ENCODE results near the gene DIAPH3.
"Not testable (repeated sequence)": the region's sequence is repeated elsewhere in the genome, so short reads cannot be mapped to it uniquely, and the experiment has no call there.

DIAPH3 gene, protein sequence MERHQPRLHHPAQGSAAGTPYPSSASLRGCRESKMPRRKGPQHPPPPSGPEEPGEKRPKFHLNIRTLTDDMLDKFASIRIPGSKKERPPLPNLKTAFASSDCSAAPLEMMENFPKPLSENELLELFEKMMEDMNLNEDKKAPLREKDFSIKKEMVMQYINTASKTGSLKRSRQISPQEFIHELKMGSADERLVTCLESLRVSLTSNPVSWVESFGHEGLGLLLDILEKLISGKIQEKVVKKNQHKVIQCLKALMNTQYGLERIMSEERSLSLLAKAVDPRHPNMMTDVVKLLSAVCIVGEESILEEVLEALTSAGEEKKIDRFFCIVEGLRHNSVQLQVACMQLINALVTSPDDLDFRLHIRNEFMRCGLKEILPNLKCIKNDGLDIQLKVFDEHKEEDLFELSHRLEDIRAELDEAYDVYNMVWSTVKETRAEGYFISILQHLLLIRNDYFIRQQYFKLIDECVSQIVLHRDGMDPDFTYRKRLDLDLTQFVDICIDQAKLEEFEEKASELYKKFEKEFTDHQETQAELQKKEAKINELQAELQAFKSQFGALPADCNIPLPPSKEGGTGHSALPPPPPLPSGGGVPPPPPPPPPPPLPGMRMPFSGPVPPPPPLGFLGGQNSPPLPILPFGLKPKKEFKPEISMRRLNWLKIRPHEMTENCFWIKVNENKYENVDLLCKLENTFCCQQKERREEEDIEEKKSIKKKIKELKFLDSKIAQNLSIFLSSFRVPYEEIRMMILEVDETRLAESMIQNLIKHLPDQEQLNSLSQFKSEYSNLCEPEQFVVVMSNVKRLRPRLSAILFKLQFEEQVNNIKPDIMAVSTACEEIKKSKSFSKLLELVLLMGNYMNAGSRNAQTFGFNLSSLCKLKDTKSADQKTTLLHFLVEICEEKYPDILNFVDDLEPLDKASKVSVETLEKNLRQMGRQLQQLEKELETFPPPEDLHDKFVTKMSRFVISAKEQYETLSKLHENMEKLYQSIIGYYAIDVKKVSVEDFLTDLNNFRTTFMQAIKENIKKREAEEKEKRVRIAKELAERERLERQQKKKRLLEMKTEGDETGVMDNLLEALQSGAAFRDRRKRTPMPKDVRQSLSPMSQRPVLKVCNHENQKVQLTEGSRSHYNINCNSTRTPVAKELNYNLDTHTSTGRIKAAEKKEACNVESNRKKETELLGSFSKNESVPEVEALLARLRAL

DNA sequence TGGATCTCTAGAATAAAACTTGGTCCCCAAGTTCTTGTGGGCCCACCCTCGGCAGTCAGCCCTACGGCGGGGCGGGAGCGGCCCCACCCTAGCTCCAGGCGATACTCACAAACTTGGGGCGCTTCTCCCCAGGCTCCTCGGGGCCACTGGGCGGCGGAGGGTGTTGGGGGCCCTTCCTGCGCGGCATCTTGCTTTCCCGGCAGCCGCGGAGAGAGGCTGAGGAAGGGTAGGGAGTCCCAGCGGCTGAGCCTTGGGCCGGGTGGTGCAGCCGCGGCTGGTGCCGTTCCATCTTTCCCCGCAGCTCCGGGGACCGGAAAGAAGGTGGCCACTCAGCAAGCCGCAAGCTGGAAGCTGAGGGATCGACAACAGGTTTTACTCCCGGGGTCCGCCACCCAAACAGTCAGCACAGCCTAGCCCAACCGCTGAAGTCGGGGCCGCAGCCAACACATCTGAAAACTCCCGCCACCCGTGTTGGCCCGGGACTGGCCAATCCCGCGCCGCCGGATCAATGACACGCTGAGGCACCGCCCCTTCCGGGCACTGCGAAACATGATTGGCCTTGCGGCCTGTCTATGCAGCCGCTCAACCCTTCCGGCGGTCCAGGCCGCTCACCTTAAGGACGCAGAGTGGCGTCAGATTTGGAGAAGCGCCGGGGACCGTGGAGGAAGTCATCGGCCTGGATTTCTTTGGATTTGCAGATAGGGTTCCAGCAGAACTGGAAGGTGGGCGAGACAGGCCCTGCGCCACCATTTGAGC lies at the start of gene DIAPH3:
Gene DIAPH3, minus strand, starts transcription at position 451 of the 756 bp plus-strand sequence. Its CDS starts 162 bp downstream, at position 289.
- DNase-seq (ENCODE audit: low read depth) = peak; percentile 93

- no peak for DNase-seq (ENCODE audit: low read depth)
Measured at GRCh38 chr13:60213236-60213744, 49.6 kb upstream of the DIAPH3 start.

GRCh38 chr13:60211548-60211947 lies 47.8 kb upstream of the DIAPH3 start:
- no peak for DNase-seq (ENCODE audit: low read depth)

GRCh38 chr13:60210510-60211330 lies 47.0 kb upstream of the DIAPH3 start:
- no peak for DNase-seq (ENCODE audit: low read depth)

- DNase-seq (ENCODE audit: low read depth) = not testable (repeated sequence)
Measured at GRCh38 chr13:60205499-60205898, 41.8 kb upstream of the DIAPH3 start.

DNA sequence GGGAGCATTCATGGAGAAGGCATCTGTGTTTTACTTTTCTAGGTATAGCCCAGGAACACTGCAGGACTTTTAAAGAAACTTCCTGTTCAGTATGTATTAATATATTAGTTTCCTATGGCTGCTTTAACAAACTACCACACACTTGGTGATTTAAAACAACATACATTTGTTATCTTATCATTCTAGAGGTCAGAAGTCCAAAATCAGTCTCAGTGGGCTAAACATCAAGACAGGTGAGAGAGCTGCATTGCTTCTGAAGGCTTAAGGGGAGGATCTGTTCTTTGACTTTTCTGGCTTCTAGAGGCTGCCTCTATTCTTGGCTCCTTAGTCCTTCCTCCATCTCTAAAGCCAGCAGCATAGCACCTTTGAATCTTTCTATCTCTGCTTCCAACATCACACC lies 37.6 kb upstream of the DIAPH3 start:
- DNase-seq (ENCODE audit: low read depth) = no peak

GRCh38 chr13:60195893-60196292 lies 32.2 kb upstream of the DIAPH3 start:
- DNase-seq (ENCODE audit: low read depth) = not testable (repeated sequence)

DNA sequence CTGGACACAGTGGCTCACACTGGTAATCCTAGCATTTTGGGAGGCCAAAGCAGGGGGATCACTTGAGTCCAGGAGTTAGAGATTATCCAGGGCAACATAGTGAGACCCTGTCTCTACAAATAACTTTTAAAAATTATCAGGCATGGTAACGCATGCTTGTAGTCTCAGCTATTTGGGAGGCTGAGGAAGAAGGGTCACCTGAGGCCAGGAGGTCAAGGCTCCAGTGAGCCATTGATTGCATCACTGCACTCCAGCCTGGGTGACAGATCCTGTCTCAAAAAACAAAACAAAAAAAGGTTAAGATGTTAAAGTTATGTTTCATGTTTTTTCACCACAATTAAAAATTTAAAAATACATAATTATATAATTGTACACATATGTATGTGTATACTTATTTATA lies 19.2 kb upstream of the DIAPH3 start:
- no peak for DNase-seq (ENCODE audit: low read depth)

GRCh38 chr13:60178327-60178726 lies 14.6 kb upstream of the DIAPH3 start:
- no peak for DNase-seq (ENCODE audit: low read depth)

- no peak for DNase-seq (ENCODE audit: low read depth)
Measured at GRCh38 chr13:60175571-60175970, 11.8 kb upstream of the DIAPH3 start.

GRCh38 chr13:60174113-60174512 lies 10.4 kb upstream of the DIAPH3 start:
- no peak for DNase-seq (ENCODE audit: low read depth)

GRCh38 chr13:60172111-60172510 lies 8.4 kb upstream of the DIAPH3 start:
- no peak for DNase-seq (ENCODE audit: low read depth)

- DNase-seq (ENCODE audit: low read depth) = no peak
Measured at GRCh38 chr13:60170414-60170813, 6.7 kb upstream of the DIAPH3 start.

- no peak for DNase-seq (ENCODE audit: low read depth)
Measured at GRCh38 chr13:60169239-60170031, 5.7 kb upstream of the DIAPH3 start.

DNA sequence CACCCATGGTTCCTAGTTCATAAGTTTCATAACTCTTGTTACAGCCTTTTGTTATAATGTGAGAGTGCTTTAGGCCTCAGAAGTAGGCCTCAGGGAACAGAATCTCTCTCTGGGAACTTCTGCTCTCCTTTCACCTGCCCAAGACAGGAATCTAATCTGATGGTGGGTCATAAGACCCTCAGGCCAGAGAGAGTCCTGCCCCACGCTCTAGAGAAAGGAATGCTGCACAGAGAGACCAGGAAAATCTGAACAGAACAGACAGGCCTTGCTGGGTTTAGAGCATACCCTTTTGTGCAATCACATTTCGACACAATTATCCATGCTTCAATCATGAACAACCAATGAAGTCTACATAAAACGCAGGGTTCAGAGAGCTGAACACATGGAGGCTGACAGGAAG lies 3.4 kb upstream of the DIAPH3 start:
- no peak for DNase-seq (ENCODE audit: low read depth)

GRCh38 chr13:60165391-60166099 lies 1.8 kb upstream of the DIAPH3 start:
- no peak for DNase-seq (ENCODE audit: low read depth)

- DNase-seq (ENCODE audit: low read depth) = no peak
Measured at GRCh38 chr13:60164234-60164889, 634 bp upstream of the DIAPH3 start.

- no peak for DNase-seq (ENCODE audit: low read depth)
Measured at GRCh38 chr13:60162096-60162495, 1.6 kb downstream of the DIAPH3 start.

Measured in CMK (cell line).